Fibroblast of the aortic adventitia (primary cell): Measurements from ENCODE around the gene CDH12. TPM values are rescaled to one million over a fixed set of nuclear protein-coding genes. Genes with fewer than 3 reads are reported as not detected.
"Not testable (repeated sequence)": the region's sequence is repeated elsewhere in the genome, so short reads cannot be mapped to it uniquely, and the experiment has no call there.

Experiments
- DNase-seq: peaks from one replicate; pipeline ENCODE4 v3.0.0-alpha.2; 2010; ENCODE audit warnings: low read depth
- H3K4me3 ChIP-seq: 2 replicates; pipeline ENCODE4 v1.5.1; 2011; ENCODE audit warnings: low read depth, mild to moderate bottlenecking, control low read depth, low read length, moderate library complexity
- CTCF ChIP-seq: IDR thresholded peaks from 2 replicates; pipeline ENCODE4 v1.5.1; 2011; ENCODE audit warnings: mild to moderate bottlenecking, low read length, control low read depth, inconsistent platforms; ENCODE audit not compliant: insufficient read depth
- total RNA-seq: library from RNA; depleted of rRNA; stranded (reverse); fragments of >200 nt; gene quantifications from 2 replicates; pipeline ENCODE4 v1.2.3, GENCODE V29; 2012; ENCODE audit warnings: low replicate concordance

The CDH12 gene
- total RNA-seq, 1 donor, result 0.09 TPM

- DNase-seq, result no peak
- TF ChIP-seq CTCF, result no peak
- no peak overlapping the region for H3K4me3 ChIP-seq
Measured at GRCh38 chr5:22621084-22621483, 232.1 kb downstream of the CDH12 start.

GRCh38 chr5:22615964-22616363, 237.2 kb downstream of the CDH12 start:
- no peak for TF ChIP-seq CTCF
- H3K4me3 ChIP-seq, result no peak overlapping the region
- no peak for DNase-seq

GRCh38 chr5:22614486-22615094, 238.6 kb downstream of the CDH12 start:
- no peak overlapping the region for H3K4me3 ChIP-seq
- no peak for TF ChIP-seq CTCF
- DNase-seq, result no peak

GRCh38 chr5:22612928-22613327, 240.2 kb downstream of the CDH12 start:
- no peak for DNase-seq
- no peak overlapping the region for H3K4me3 ChIP-seq
- no peak for TF ChIP-seq CTCF

GRCh38 chr5:22611327-22611726, 241.8 kb downstream of the CDH12 start:
- no peak overlapping the region for H3K4me3 ChIP-seq
- DNase-seq, result no peak
- no peak for TF ChIP-seq CTCF

GRCh38 chr5:22607498-22607897, 245.6 kb downstream of the CDH12 start:
- not testable (repeated sequence) for DNase-seq, H3K4me3 ChIP-seq

GRCh38 chr5:22605473-22605872, 247.7 kb downstream of the CDH12 start:
- no peak for DNase-seq
- TF ChIP-seq CTCF, result no peak
- no peak overlapping the region for H3K4me3 ChIP-seq
